COLO668 (cell line): Measurements from ENCODE around the gene UBE2E1.
A peak's percentile ranks its signal among the peaks of the same experiment; 100 is the strongest.
"Not testable (repeated sequence)": the region's sequence is repeated elsewhere in the genome, so short reads cannot be mapped to it uniquely, and the experiment has no call there.

ENCODE experiments used
- DNase-seq: peaks from one replicate; lab custom pipeline; 2025; ENCODE audit not compliant: unreplicated experiment; lab: John Stamatoyannopoulos, UW

The UBE2E1 gene

GRCh38 chr3:23915537-23916108, 109.9 kb downstream of the UBE2E1 start:
- DNase-seq: no peak

DNA sequence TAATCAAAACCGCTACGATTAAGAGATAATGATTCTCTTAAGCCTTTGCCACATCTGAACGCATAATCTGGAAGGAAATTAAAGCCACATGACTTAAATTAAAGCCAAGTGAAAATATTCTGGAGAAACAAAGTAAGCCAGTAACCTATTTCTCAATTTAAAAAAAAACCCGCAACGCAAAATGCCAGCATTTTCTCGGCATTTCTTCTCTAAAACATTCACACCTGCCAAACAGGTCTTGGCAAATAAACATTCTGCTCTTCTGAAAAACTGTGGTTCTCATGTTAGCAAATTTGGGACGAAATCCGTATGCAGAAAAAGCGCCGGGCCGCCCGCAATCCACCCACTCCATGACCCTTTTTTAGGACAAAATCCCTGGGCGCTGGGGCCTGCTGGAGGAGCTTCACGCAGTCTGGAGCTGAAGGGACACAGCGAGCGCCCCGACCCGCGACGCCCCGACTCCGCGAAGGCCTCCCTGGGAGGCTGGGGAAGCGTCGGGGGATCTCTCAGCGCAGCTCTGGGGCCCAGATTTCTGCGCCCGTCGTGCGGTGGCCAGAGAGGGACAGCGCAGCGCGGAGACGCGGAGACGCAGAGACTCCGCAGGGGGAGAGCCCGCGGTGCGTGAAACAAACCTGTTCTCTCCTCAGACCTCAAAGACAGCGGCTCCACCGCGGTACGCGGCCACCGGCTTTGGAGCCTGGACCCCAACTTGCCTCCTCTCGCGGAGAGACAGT, 110.6 kb downstream of the UBE2E1 start:
- DNase-seq: peak; percentile 62

DNA sequence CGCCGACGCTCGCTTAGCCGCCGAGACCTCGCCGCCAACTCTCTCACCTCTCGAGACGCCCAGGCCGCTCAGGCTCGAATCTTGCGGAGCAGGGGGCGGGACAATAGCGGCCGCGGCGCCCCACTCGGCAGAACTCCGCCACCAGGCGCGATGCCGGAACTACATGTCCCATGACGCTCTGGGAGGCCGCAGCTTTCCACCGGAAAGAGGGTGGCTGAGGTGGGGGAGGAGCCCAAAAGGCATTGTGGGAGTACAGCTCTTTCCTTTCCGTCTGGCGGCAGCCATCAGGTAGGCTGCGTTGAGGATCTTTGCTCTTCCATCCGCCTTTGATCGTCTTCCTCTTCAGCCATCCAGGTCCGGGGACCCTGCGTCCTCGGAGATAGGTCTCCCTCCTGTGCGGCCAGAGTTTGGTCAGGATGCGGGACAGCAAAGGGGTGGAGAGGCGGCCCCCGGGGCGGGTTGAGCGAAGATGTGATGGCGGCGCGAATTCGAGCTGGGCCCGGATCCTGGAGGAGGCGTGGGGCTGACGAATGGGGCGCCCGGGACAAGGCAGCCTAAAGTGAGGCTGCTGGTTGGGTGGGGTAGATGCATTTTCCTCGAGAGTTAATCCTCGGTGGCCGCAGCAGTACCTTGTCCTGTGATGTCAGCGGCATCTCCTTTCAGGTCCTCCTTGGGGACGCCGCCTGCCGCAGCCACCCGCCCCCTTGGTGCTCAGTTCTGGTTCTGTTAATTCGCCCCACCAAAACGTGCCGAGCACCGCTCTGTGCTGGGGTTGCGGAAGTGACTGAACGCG, 111.3 kb downstream of the UBE2E1 start, which contains the start of the genes NKIRAS1 and RPL15:
Gene NKIRAS1 (minus strand): TSS at position 105 of the 793 bp plus-strand sequence. CDS start 6,086 bp downstream, outside the sequence.
Gene RPL15 (plus strand): TSS at position 247 of the 793 bp plus-strand sequence. CDS start 728 bp downstream, outside the sequence.
- peak; percentile 91 for DNase-seq

DNA sequence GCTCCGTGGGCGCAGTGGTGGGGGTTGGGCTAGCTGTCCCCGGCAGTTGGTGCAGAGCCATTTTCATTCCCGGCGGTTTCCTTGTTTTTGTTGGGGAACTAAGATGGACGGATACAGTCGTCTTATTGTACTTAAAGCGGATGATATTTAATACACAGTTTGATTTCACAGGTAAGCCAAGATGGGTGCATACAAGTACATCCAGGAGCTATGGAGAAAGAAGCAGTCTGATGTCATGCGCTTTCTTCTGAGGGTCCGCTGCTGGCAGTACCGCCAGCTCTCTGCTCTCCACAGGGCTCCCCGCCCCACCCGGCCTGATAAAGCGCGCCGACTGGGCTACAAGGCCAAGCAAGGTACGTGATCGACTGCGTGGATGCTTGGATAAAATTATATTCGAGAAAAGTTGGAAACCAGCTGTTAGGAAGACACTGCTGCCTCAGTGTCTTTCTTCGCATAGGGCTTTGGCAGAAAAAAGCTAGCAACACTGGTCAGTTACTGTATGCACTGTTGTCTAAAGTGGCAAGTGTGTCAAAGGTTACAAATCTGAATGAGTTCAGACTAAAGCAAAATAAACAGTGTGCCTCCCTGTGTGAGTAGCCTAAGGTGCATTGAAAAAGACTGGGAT, 112.0 kb downstream of the UBE2E1 start:
- DNase-seq: not testable (repeated sequence)

DNA sequence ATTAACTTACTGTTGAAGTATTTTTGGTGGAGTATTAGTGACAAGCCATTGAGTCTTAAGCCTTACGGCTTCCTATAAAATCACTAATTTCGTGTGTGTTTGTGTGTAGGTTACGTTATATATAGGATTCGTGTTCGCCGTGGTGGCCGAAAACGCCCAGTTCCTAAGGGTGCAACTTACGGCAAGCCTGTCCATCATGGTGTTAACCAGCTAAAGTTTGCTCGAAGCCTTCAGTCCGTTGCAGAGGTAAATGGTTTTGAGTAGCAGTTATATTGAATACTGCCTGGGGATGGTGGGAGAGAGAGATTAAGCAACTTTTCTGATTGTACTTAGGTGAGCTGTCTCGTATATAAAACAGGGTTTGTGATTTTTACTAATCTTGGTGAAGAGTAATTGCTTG, 112.6 kb downstream of the UBE2E1 start:
- not testable (repeated sequence) for DNase-seq

DNA sequence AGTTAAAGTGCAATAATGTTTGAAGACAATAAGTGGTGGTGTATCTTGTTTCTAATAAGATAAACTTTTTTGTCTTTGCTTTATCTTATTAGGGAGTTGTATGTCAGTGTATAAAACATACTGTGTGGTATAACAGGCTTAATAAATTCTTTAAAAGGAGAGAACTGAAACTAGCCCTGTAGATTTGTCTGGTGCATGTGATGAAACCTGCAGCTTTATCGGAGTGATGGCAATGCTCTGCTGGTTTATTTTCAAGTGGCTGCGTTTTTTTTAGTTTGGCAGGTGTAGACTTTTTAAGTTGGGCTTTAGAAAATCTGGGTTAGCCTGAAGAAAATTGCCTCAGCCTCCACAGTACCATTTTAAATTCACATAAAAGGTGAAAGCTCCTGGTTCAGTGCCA, 113.9 kb downstream of the UBE2E1 start:
- no peak for DNase-seq

DNA sequence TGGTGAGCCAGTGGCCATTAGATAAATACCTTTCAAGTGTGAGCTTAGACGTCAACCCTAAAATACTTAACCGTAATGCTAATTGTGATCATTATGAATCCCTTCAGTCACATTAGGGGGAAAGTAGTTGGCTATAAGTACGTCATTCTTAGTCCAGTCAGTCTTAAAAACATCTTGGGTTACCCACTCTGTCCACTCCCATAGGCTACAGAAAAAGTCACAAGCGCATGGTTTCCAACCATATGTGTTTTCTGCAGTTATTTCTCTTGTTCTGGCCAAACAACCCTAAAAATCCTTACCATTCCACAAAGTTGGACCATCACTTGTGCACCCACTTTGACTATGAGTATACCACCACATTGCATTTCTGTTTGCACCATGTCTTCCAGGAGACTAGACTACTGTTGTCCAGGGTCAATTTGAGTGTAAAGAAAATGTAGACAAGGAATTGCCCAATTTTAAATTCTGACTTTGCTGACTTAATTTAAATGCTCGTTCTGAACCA, 114.4 kb downstream of the UBE2E1 start:
- DNase-seq: no peak

DNA sequence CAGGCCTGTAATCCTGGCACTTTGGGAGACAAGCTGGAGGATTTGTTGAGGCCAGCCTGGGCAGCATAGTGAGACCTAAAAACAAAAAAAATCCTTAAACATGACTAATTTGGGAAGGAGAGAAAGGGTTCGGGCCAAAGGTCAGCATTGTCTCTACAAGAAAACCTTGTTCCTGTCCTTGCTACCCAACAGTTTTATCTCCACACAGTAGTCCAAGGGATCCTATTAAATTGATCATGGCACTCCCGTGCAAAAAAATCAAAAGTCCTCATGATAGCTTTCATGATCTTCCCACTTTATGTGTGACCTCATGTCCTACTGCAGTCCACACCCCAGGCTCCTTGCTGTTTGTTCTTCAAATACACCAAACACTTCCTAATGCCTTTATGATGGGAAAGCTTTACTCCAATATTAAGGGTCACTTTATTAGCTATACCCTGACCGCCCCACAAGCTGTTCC, 115.3 kb downstream of the UBE2E1 start:
- DNase-seq: no peak

GRCh38 chr3:23923786-23924185, 118.0 kb downstream of the UBE2E1 start:
- no peak for DNase-seq

- no peak for DNase-seq
Observed at GRCh38 chr3:23926246-23926645, 120.5 kb downstream of the UBE2E1 start.

- DNase-seq: no peak
Observed at GRCh38 chr3:23926736-23927135, 121.0 kb downstream of the UBE2E1 start.

DNA sequence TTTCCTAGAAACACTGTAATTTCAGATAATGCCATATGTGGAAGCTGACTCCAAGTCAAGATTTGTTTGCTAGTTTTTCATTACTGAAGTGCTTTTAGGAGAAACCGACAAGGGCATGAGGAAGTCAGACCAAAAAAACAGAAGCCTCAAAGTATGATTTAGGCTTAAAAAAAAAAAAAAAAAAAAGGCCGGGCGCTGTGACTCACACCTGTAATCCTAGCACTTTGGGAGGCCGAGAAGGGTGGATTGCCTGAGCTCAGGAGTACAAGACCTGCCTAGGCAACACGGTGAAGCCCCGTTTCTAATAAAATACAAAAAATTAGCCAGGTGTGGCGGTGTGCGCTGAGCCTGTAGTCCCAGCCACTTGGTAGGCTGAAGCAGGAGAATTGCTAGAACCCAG, 122.8 kb downstream of the UBE2E1 start:
- no peak for DNase-seq

DNA sequence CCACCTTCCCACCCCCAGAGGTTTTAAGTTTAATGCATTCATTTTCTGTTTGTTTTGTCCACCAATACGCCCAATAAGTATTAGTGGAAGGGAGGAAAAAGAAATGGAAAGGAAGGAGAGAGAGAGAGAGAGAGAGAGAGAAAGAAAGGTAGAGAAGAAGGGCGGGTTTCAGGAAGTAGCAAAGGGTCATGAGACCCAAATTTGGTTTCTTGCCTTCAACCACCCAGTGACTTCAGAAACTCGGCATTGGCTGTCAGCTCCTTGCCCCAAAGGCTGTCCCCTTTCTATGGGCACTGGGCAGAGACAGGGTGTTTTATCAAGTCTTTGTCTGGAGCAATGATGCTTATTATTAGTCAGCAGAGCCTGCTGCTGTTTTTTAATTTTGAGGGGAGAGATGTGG, 125.8 kb downstream of the UBE2E1 start:
- no peak for DNase-seq

- no peak for DNase-seq
Observed at GRCh38 chr3:23932571-23932970, 126.8 kb downstream of the UBE2E1 start.

DNA sequence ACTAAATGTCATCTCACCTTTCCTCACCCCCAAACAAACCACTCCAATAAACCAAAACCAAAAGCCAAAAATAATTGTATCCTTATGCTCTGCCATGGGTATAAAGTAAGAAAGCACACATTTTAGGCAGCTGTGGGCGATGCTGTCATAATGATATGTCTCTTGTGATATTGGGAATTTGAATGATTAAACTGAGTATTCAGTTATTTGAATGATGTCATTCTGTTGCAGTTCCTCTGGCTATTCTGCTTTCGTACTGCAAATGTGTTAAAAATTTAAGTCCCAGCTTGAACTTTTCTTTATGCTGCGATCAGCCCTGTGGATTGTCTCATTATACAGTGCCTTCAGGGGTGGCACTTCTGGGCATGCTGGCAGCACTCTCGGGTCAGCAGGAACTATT, 128.5 kb downstream of the UBE2E1 start:
- DNase-seq: no peak

DNA sequence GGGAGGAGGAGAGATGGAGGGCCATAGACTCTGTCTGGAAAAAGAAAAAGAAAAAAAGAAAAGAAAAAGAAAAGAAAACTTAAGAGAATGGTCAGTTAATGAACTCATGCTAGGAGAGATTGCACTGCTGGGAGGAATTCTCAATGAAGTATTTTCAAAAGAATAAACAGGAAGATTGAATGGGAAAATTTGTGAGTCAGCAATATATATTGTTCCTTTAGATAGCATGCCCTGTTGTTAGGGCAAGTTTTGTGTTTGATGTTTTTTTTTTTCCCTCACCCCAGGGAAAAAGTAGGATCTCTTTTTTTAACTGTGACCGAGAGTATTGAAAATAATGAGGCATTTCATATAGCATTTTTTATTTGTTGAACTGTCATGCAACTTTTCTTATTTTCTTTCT, 131.5 kb downstream of the UBE2E1 start:
- no peak for DNase-seq

DNA sequence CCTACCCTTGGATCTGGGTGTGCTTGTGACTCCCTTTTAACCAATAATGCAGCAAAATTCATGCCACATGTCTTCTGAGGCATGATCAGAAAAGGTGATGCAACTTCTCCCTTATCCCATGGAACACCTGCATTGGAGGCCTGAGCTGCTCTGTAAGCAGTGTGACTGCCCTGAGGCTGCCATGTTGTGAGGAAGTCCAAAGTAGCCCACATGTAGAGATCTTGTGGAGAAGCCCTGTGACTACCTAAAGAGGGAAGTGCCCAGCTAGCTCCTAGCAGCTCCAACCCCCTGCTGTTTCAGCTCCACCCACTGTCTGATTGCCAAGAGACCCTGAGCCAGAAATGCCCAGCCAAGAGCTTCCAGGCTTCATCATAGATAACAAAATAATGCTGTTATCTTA, 132.9 kb downstream of the UBE2E1 start:
- DNase-seq: no peak

GRCh38 chr3:23940775-23941174, 135.0 kb downstream of the UBE2E1 start:
- DNase-seq: no peak
